RPMI7951 (cell line): Measurements from ENCODE around the gene GTF2A1L. TPM values are rescaled to one million over a fixed set of nuclear protein-coding genes. Genes with fewer than 3 reads are reported as not detected.

Source experiments
- total RNA-seq: library from RNA; depleted of rRNA; stranded (reverse); fragments of >200 nt; shearing (Covaris generic); gene quantifications from 2 replicates; pipeline ENCODE4 v1.2.3, GENCODE V29; 2014; rRNA removed

GTF2A1L gene
- total RNA-seq, 1 experiment from 2014 or later: 0.60 TPM

Other genes starting within 250 kb of the GTF2A1L start
- 10.2 and 12.0 TPM in 2 replicates for gene PPP1R21, start 177.1 kb upstream of the GTF2A1L start, total RNA-seq
- gene STON1, start 87.7 kb upstream of the GTF2A1L start, total RNA-seq: 6.7 and 7.0 TPM in 2 replicates
- not detected in 2 replicates for gene LHCGR, start 137.9 kb downstream of the GTF2A1L start, total RNA-seq